ENCODE measurements around the gene SEMA4F. TPM values are rescaled to one million over a fixed set of nuclear protein-coding genes. Genes with fewer than 3 reads are reported as not detected.

SEMA4F gene
- total RNA-seq, 1 donor from 2014 or later: 17.4 TPM

DNA sequence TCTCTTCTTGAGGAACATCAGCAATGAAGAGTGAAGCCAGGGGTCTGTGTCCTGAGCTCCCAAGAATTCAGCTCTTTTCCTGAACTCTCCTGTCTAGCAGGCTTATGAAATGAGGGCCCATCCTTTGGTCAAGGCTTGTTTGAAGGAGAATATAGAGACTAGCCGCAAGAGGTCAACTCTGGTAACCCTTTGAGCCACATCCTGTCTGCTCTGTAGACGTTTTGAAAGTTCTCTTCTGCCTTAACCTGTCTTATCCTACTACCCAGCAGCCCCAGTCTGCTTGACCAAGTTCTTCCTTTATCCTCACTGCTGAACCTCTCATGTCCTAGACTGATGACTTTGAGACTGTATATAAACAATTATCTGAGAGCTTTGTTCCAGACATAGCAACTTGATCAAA lies 5.4 kb downstream of the SEMA4F start:
- Mint-ChIP-seq H3K4me1 (ENCODE audit: low read depth) (peaks cover 6% of the 10 kb centered on the region), H3K36me3 (ENCODE audit: low read depth) (peaks cover 15% of the 10 kb centered on the region), H3K4me3 (ENCODE audit: unreplicated experiment) (no peak overlapping the region), H3K27ac (ENCODE audit: unreplicated experiment) (no peak overlapping the region), H3K27me3 (ENCODE audit: low read depth) (no peaks in the 10 kb centered on the region), H3K9me3 (ENCODE audit: low read depth) (no peaks in the 10 kb centered on the region)
- TF ChIP-seq, protein P1, sequence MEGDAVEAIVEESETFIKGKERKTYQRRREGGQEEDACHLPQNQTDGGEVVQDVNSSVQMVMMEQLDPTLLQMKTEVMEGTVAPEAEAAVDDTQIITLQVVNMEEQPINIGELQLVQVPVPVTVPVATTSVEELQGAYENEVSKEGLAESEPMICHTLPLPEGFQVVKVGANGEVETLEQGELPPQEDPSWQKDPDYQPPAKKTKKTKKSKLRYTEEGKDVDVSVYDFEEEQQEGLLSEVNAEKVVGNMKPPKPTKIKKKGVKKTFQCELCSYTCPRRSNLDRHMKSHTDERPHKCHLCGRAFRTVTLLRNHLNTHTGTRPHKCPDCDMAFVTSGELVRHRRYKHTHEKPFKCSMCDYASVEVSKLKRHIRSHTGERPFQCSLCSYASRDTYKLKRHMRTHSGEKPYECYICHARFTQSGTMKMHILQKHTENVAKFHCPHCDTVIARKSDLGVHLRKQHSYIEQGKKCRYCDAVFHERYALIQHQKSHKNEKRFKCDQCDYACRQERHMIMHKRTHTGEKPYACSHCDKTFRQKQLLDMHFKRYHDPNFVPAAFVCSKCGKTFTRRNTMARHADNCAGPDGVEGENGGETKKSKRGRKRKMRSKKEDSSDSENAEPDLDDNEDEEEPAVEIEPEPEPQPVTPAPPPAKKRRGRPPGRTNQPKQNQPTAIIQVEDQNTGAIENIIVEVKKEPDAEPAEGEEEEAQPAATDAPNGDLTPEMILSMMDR (IDR thresholded peaks at IDR 0.05): no peak
- DNase-seq (ENCODE audit: low spot score): no peak

- Mint-ChIP-seq H3K4me1 (ENCODE audit: low read depth) (peaks cover 4% of the 10 kb centered on the region), H3K4me3 (ENCODE audit: unreplicated experiment) (no peak overlapping the region), H3K27me3 (ENCODE audit: low read depth) (no peaks in the 10 kb centered on the region), H3K36me3 (ENCODE audit: low read depth) (peaks cover 4% of the 10 kb centered on the region), H3K9me3 (ENCODE audit: low read depth) (no peaks in the 10 kb centered on the region), H3K27ac (ENCODE audit: unreplicated experiment) (no peak overlapping the region)
- DNase-seq (ENCODE audit: low spot score): no peak
- TF ChIP-seq, protein P1 (IDR thresholded peaks at IDR 0.05): no peak
Measured at GRCh38 chr2:74668087-74668486, 14.0 kb downstream of the SEMA4F start.

- H3K9me3 Mint-ChIP-seq (ENCODE audit: low read depth): no peaks in the 10 kb centered on the region
- peaks cover 12% of the 10 kb centered on the region for H3K36me3 Mint-ChIP-seq (ENCODE audit: low read depth)
- H3K4me1 Mint-ChIP-seq (ENCODE audit: low read depth): peaks cover 4% of the 10 kb centered on the region
- TF ChIP-seq, protein P1 (IDR thresholded peaks at IDR 0.05): no peak
- no peak overlapping the region for H3K4me3 Mint-ChIP-seq (ENCODE audit: unreplicated experiment)
- H3K27me3 Mint-ChIP-seq (ENCODE audit: low read depth): no peaks in the 10 kb centered on the region
- DNase-seq (ENCODE audit: low spot score): no peak
- no peak overlapping the region for H3K27ac Mint-ChIP-seq (ENCODE audit: unreplicated experiment)
Measured at GRCh38 chr2:74670263-74670662, 16.2 kb downstream of the SEMA4F start.

GRCh38 chr2:74671479-74671878 lies 17.4 kb downstream of the SEMA4F start:
- H3K9me3 Mint-ChIP-seq (ENCODE audit: low read depth): no peaks in the 10 kb centered on the region
- no peak for DNase-seq (ENCODE audit: low spot score)
- H3K27me3 Mint-ChIP-seq (ENCODE audit: low read depth): no peaks in the 10 kb centered on the region
- peaks cover 21% of the 10 kb centered on the region for H3K36me3 Mint-ChIP-seq (ENCODE audit: low read depth)
- TF ChIP-seq, protein P1 (IDR thresholded peaks at IDR 0.05): no peak
- no peak overlapping the region for H3K27ac Mint-ChIP-seq (ENCODE audit: unreplicated experiment)
- H3K4me1 Mint-ChIP-seq (ENCODE audit: low read depth): peaks cover 4% of the 10 kb centered on the region
- no peak overlapping the region for H3K4me3 Mint-ChIP-seq (ENCODE audit: unreplicated experiment)

DNA sequence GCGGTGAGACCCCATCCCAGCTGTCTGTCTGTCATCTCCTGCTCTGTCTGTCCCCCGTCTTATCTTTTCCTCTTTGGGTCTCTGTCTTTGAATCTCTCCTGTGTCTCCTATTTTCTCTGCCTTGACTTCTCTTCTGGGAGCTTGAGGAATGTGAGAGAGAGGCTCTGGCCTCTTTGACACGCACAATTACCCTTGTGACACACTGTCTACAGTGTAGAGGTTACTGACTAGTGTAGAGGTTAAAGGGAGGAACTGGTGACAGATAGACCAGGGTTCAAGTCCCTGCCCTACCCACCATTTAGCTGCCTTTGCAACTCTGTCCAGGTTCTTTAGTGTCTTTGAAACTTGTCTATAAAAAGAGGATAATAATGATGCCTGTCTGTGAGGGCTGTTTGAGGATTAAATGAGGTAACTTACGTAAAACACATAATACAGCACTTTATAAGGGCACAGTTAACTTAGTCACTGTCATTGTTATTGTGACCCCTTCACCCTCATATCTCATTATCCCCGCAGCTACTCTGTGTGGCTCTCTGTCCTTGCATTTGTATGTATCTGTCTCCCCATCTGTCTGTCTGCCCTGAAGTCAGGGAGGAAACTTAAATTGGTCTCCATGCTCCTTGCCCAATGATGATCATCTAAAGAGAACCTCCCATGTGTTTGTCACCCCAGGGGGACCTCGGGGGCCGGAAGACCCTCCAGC lies 19.9 kb downstream of the SEMA4F start:
- no peaks in the 10 kb centered on the region for H3K9me3 Mint-ChIP-seq (ENCODE audit: low read depth)
- TF ChIP-seq, protein P1 (IDR thresholded peaks at IDR 0.05): no peak
- no peak overlapping the region for H3K4me3 Mint-ChIP-seq (ENCODE audit: unreplicated experiment)
- no peak for DNase-seq (ENCODE audit: low spot score)
- H3K4me1 Mint-ChIP-seq (ENCODE audit: low read depth): peaks cover 4% of the 10 kb centered on the region
- no peak overlapping the region for H3K27ac Mint-ChIP-seq (ENCODE audit: unreplicated experiment)
- no peaks in the 10 kb centered on the region for H3K27me3 Mint-ChIP-seq (ENCODE audit: low read depth)
- H3K36me3 Mint-ChIP-seq (ENCODE audit: low read depth): peaks cover 26% of the 10 kb centered on the region

All from chondrocyte (in vitro differentiated cells).